DOHH2 (cell line): Measurements from ENCODE around the gene SYCP1.

Source experiments
- H3F3A ChIP-seq: fragments of 200-600 bp; sonication (generic), shearing (Covaris generic); 2 replicates; pipeline ENCODE4 v1.6.0; 2016; ENCODE audit warnings: antibody characterized with exemption, mild to moderate bottlenecking; ENCODE audit not compliant: control insufficient read depth, insufficient read depth
- H3K27ac ChIP-seq: fragments of 200-600 bp; sonication (generic); 2 replicates; pipeline ENCODE4 v1.5.1; 2014; ENCODE audit warnings: low read depth, mild to moderate bottlenecking, low read length, moderate library complexity
- H3K27me3 ChIP-seq: fragments of 200-600 bp; sonication (generic); 2 replicates; pipeline ENCODE4 v1.6.1; 2014; ENCODE audit warnings: mild to moderate bottlenecking, low read length, mixed read lengths; ENCODE audit not compliant: control insufficient read depth
- H3K36me3 ChIP-seq: fragments of 200-600 bp; sonication (generic); 2 replicates; pipeline ENCODE4 v1.6.1; 2014; ENCODE audit warnings: mild to moderate bottlenecking, low read length, moderate library complexity, mixed read lengths; ENCODE audit not compliant: control insufficient read depth
- H3K4me1 ChIP-seq: fragments of 200-600 bp; sonication (generic); 2 replicates; pipeline ENCODE4 v1.6.1; 2014; ENCODE audit warnings: mild to moderate bottlenecking, low read length, mixed read lengths; ENCODE audit not compliant: control insufficient read depth
- H3K4me2 ChIP-seq: fragments of 200-600 bp; sonication (generic); 2 replicates; pipeline ENCODE4 v1.6.0; 2014; ENCODE audit warnings: mild to moderate bottlenecking, low read length, moderate library complexity
- H3K4me3 ChIP-seq: fragments of 200-600 bp; sonication (generic); 2 replicates; pipeline ENCODE4 v1.5.1; 2014; ENCODE audit warnings: mild to moderate bottlenecking, low read length, mixed read lengths
- H3K79me2 ChIP-seq: fragments of 200-600 bp; sonication (generic); 2 replicates; pipeline ENCODE4 v1.6.1; 2014; ENCODE audit warnings: mild to moderate bottlenecking, low read length, mixed read lengths; ENCODE audit not compliant: control insufficient read depth
- H3K9me2 ChIP-seq: fragments of 200-600 bp; sonication (generic); replicated peaks from 2 replicates; pipeline ENCODE4 v1.6.1; 2014; ENCODE audit warnings: mild to moderate bottlenecking, low read length, mixed read lengths; ENCODE audit not compliant: control insufficient read depth
- H3K9me3 ChIP-seq: fragments of 200-600 bp; sonication (generic); 2 replicates; pipeline ENCODE4 v1.6.1; 2014; ENCODE audit warnings: antibody characterized with exemption, low read length, mixed read lengths; ENCODE audit not compliant: control insufficient read depth, insufficient read depth
- H4K20me1 ChIP-seq: fragments of 200-600 bp; sonication (generic); 2 replicates; pipeline ENCODE4 v1.6.0; 2014; ENCODE audit warnings: low read depth, mild to moderate bottlenecking, antibody characterized with exemption, low read length, moderate library complexity; ENCODE audit not compliant: control insufficient read depth, insufficient read depth
- CTCF ChIP-seq: fragments of 200-600 bp; sonication (generic); IDR thresholded peaks from one replicate; pipeline ENCODE4 v1.5.1; 2014; ENCODE audit warnings: antibody characterized with exemption, mild to moderate bottlenecking, low read depth, low read length; ENCODE audit not compliant: poor library complexity, severe bottlenecking
- EZH2phosphoT487 ChIP-seq: fragments of 200-600 bp; sonication (generic); IDR thresholded peaks from 2 replicates; pipeline ENCODE4 v1.6.1; 2017; ENCODE audit warnings: borderline replicate concordance, mild to moderate bottlenecking, antibody characterized with exemption, low read length, moderate library complexity, mixed read lengths

Gene SYCP1

GRCh38 chr1:114986286-114986685 lies 131.6 kb downstream of the SYCP1 start:
- Histone ChIP-seq H3K27ac (no peak overlapping the region), H3F3A (no peaks in the 10 kb centered on the region), H3K36me3 (no peaks in the 10 kb centered on the region), H3K27me3 (no peaks in the 10 kb centered on the region; the same call in 1 of the 2 replicates), H3K9me2 (no peaks in the 10 kb centered on the region), H3K4me3 (no peak overlapping the region), H3K9me3 (no peaks in the 10 kb centered on the region), H3K79me2 (no peaks in the 10 kb centered on the region), H4K20me1 (no peaks in the 10 kb centered on the region), H3K4me2 (no peak overlapping the region), H3K4me1 (no peaks in the 10 kb centered on the region)
- TF ChIP-seq EZH2phosphoT487: no peak
- TF ChIP-seq CTCF: no peak

DNA sequence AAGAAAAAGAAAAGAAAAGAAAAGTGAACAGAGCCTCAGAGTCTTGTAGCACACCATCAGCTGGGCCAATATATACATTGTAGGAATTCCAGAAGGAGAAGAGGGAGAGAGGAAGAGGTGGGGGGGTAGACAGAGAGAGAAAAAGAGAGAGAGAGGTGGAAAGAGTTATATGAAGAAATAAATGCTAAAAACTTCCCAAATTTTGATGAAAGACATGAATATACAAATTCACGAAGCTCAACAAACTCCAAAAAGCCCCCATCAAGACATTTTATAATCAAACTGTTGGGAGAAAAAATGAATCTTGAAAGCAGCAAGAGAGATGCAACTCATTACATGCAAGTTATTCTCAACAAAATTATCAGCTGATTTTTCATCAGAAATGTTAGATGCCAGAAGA lies 133.4 kb downstream of the SYCP1 start:
- Histone ChIP-seq H3K4me2 (no peak overlapping the region), H3F3A (no peaks in the 10 kb centered on the region), H3K36me3 (no peaks in the 10 kb centered on the region), H3K9me2 (no peaks in the 10 kb centered on the region), H3K27ac (no peak overlapping the region), H3K9me3 (no peaks in the 10 kb centered on the region), H3K4me3 (no peak overlapping the region), H3K79me2 (no peaks in the 10 kb centered on the region), H3K4me1 (no peaks in the 10 kb centered on the region), H4K20me1 (no peaks in the 10 kb centered on the region), H3K27me3 (no peaks in the 10 kb centered on the region; the same call in 1 of the 2 replicates)
- TF ChIP-seq CTCF (no peak), EZH2phosphoT487 (no peak)

DNA sequence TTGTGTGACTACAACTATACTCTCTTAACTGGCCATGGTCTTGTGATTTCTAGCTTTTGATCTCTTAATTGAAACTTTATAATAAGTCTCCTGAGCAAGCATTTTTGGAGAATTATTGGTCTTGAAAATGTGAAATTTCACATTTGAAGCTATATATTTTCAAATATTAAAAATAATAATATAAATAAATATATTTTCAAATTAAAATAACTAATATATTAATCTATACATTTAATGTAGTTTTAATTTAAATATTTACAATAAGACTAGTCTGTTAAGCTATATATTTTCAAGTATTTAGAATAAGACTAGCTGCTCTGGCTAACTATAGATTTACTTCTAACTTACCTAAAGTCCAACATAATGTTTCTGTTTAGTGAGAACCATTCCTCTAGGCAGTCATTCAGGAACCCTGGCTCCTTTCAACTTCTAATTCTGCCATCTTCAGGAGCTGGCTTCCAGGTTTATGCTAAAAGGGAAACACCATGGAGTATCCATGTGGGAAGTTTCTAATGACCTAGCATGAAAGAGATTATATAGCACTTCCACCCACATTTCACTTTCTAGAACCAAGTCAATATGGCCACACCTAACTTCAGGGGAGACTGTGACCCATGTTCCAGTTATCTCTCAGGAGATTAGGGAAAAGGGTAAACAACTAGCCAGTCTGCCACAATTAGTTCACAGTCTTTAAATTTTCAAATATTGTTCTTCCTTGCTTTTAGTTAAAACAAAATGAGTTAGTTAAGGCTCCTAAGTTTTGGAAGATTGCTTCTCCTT lies 143.0 kb downstream of the SYCP1 start:
- Histone ChIP-seq H3K27ac (no peak overlapping the region), H3F3A (no peaks in the 10 kb centered on the region), H3K4me2 (no peak overlapping the region), H3K4me1 (no peaks in the 10 kb centered on the region), H3K4me3 (no peak overlapping the region), H3K36me3 (no peaks in the 10 kb centered on the region), H3K9me2 (no peaks in the 10 kb centered on the region), H3K9me3 (no peaks in the 10 kb centered on the region), H4K20me1 (no peaks in the 10 kb centered on the region), H3K79me2 (no peaks in the 10 kb centered on the region), H3K27me3 (no peaks in the 10 kb centered on the region; the same call in 1 of the 2 replicates)
- TF ChIP-seq CTCF: no peak
